Hypothalamus (tissue), 51 donors: ENCODE measurements around the gene CCDC141.
"Not testable (repeated sequence)": the region's sequence is repeated elsewhere in the genome, so short reads cannot be mapped to it uniquely, and the experiment has no call there.

ENCODE experiments used
- DNase-seq, 51 donors: peaks; one replicate each; lab custom pipeline; 2025; lab: John Stamatoyannopoulos, UW

The CCDC141 gene

DNA sequence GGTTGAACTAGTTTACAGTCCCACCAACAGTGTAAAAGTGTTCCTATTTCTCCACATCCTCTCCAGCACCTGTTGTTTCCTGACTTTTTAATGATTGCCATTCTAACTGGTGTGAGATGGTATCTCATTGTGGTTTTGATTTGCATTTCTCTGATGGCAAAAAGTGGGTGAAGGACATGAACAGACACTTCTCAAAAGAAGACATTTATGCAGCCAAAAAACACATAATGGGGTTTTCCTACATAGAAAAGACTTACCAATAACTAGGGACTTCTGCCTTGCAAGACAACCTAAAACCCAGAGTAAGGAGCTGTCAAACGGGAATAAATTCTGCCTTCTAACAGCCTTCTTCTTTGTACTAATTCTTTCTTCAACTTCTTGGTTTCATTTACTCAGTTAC, 4.3 kb downstream of the CCDC141 start:
- not testable (repeated sequence) for DNase-seq

DNA sequence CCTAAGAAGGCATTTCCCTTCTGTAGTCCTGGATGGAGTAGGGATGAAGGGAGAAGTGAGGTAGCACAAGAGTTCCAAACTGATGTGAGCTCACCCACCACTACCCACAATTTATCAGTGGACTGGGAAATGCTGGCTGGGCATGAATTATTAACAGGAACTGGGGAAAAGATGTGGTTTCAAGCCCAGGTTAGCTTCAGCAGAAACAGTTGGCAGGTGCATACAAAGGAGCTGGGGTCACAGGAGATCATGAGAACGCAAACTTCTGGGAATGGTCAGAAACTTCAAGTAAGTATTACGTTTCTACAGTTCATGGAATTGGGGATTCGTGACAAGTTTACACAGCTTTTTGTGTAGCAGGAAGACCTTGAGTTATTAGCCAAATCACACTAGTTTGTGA, 5.4 kb downstream of the CCDC141 start:
- no peak for DNase-seq

DNA sequence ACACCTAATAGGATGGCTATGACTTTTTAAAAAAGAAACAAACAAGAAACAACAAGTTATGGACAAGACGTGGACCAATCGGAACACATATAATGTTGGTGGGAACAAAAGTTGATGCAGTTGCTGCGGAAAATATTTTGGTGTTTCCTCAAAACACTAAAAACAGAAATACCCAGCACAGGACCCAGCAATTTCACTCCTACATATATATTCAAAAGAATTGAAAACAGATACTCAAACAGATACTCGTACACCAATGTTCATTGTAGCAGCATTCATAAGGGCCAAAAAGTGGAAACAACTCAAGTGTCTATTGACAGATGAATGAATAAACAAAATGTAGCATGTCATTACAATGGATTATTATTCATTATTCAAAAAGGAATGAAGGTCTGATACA, 12.1 kb downstream of the CCDC141 start:
- no peak for DNase-seq

DNA sequence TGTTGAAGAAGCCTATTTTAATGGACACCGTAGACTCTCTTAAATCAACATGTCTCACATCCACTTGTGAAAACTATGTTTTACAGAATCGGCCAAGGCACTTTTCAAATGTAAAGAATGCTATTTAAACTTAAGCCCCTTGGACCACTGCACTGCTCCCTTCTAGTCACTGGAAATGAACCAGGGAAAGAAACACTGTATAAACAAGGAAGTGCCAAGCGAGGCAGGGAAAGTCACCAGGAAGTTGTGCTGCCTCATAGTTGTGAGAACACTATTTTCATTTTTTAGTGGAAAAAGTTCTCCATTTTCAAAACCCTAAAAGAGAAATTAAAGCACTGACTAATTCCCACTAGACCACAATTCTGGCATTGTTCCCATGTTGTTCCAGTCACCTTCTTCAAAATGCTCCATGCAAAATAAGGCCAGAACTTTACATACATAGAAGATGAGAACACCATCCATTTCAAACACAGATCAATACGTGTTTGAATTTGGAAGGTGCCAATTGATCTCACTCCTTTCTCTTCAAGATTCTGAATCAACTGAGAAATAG, 13.5 kb downstream of the CCDC141 start:
- no peak for DNase-seq

DNA sequence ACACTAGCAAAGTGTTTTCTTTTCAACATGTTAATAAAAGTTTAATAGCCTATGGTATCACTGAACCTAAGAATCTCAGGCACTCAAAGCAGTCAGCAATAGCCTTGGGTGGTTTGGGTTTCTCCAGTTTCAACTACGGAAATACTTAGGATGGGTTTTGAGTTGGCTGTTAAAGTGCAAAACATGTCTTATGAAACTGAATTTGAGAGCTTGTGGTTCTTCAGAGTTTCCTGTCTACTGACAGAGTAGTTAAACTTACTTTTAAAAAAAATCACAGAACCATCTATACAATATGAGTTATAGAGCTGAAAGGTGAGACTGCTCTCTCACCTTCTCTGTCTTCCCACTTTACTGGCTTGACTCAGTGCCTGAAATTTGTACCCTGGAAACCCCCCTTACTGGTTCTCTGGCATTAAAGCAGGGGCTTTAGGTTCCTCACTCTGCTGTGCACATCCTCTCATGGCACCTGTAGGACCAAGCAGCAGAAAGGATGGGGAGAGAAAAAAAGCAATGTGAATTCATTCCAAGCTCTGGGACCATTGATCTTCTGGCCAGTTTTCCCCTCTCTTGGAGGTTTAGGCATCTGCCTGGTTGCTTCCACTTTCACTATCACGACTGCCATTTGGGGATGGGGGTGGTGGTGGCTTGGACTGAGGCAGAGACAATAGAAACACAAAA, 18.1 kb downstream of the CCDC141 start:
- DNase-seq = no peak

DNA sequence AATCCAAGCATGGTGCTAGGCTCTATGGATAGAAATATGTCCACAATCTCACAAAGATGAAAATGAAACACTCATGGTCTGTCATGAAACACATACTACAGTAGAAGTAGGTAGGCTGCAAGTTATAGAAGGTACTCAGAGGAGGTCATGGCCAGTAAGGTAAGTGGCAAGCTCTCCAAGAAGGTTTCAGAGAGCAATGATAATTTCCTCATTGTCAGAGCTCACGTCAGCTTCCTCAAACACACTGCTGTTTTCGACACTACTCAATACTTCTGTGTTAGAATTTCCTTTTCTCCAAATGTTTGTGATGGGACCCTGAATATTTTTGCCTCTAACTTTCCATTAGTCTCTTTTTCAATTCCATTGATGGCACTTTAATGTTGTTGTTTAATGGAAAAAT, 25.5 kb downstream of the CCDC141 start:
- no peak for DNase-seq

DNA sequence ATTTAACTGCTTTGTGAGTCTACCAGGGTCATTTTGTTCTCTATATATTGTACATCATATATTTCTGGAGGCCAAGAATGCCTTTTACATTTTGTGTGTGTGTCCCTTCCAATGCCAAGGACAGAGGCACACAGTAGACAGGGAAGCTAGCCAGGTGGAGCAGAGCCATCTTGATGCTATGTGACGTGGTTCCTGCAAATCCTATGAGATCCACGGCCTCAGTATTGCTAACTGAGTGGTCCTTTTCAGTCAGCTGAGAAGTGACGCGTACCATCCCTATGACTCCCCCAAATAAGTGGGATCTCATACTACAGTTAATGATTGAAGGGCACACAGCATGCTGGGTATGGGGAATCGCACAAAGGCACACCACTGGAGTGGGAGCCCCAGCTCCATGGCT, 27.3 kb downstream of the CCDC141 start:
- DNase-seq = no peak

DNA sequence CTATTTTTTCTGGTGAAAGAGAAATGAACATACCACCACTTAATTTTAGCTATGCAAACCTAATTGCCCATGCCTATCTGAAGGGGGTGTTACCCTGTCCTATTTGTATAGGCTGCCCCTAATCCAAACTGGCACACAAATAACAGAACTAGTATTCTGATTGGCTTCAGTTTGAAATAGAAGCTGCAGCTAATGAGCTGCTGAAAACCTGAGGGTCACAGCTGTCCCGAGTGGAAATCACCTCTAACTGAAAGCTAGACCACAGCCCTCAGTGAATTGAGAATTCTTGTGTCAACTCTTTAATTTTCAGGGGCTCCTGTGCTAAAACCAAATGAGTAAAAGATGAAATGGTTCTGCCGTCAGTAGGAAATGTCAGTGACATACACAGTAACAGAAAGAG, 28.7 kb downstream of the CCDC141 start:
- DNase-seq = no peak

DNA sequence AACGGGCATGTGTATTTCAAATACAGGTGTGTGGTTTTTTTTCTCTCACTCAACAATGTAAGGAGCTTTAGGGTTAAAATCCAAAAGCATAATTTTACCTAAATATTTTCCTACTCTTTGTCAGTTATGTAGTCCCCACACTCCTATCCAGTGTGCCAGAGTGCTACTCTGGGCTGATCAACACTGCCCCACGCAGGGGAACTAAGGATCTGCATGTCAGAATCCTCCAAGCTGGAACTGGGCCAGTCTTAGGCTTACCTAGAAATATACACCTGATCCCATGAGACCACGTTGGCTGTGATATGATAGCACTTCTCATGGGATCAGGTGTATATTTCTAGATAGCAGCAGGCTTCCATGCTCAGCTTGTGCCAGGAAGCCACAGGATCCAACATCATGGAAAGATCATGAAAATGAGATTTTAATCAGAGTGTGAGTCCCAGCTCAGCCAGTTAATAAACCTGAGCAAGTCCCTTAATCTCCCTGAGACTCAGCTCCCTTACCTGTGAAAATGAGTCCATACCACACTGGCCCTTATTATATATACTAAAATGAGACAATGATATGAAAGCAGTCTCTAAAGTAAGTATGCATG, 29.7 kb downstream of the CCDC141 start:
- DNase-seq = no peak

DNA sequence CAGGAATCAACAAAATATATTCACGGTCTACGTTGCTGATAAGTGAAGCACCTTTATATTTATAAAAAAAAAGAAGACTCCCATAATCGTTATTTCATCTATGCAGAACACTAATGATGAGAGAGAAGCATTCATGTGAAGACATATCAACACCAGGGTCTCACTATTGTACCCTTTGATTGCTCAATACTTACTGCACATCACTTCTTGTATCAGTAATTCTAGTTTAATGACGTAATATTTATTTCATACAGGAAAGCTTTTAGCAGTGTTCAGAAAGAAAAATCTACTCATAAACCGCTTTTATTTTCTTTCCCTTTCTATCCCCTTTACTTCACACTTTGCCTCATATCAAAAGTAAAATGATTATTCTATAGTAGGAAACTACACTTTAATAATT, 30.7 kb downstream of the CCDC141 start:
- no peak for DNase-seq

DNA sequence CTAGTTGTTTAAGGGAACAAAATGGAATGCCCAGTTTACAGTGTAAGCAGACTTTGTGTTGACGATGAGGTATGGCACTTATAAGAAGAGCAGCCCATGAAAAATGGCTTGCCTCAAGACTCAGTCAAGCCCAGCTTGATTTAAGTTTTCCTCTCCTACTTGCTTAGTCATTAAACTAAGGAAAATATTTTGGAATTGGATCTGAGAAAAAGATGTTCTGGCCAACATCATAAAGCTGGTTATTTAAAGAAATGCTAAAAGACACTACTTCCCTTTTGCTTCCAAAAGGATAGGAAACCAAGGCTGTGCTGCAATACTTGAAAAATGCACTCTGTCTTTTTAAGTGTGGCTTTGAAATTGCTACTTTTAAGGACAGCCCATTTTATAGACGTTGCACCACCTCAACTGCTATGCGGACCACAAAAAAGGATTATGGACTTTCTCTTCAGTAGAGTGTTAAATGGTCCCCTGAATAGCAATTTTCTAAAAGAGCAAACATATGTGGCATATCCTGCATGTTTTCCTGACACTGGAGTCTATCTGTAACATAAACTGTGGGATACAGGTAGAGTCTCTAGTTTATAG, 32.1 kb downstream of the CCDC141 start:
- DNase-seq = no peak

DNA sequence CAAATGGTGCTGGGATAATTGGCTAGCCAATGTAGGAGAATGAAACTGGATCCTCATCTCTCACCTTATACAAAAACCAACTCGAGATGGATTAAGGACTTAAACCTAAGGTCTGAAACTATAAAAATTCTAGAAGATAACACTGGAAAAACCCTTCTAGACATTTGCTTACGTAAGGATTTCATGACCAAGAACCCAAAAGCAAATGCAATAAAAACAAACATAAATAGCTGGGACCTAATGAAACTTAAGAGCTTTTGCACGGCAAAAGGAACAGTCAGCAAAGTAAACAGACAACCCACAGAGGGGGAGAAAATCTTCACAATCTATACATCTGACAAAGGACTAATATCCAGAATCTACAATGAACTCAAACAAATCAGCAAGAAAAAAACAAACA, 35.7 kb downstream of the CCDC141 start:
- not testable (repeated sequence) for DNase-seq

DNA sequence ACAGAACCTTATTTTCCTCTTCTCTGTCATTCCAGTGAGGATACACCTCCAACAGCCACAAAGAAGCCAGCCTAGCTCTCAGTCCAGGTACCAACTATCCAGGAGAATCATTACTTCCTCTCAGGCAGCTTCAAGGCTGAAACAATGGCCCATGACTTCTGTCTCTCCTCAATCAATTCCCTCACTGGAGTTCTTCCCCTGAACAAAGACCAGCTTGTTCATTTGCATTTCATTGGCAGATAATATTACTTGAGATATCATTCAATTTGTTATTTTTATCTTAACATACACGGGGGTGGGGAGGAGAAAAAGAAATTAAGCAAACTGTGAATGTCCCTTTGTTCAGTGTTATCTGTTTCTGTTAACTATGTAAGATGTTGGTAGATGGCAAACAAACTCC, 44.0 kb downstream of the CCDC141 start:
- no peak for DNase-seq

DNA sequence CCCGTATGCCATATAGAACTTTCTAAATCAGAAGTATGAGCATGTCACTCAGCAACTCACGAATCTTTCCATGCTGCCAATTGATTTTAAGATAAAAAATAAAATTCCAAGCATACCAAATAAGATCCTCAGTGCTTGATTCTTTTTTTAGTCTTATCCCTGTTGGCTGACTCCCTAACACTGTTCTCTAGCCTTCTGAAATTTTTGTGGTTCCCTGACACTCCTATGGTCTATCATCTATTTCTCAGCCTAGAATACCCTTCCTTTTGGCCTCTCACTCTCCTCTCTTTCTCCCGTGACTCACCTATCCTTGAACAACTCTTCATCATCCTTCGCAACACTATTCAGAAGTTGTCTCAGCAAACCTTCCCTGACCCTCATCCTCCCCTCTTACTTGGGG, 50.5 kb downstream of the CCDC141 start:
- DNase-seq = no peak

DNA sequence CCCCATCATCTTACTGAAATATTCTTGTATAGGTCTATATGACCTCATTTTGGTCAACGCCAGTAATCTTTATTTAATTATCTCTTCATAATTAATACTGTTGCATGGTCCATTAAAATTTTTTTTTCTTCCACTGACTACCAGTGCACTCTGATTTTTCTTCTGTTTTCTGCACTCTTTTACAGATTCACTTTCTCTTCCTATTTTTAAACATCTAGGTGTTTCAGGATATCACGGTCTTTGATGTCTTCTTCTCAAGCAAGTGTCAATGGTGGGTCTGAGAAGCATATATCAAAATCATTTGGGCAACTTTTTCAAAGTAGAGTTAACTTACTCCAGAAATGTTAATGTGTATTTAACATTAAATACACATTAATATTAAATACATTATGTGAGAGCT, 51.4 kb downstream of the CCDC141 start:
- DNase-seq = no peak

DNA sequence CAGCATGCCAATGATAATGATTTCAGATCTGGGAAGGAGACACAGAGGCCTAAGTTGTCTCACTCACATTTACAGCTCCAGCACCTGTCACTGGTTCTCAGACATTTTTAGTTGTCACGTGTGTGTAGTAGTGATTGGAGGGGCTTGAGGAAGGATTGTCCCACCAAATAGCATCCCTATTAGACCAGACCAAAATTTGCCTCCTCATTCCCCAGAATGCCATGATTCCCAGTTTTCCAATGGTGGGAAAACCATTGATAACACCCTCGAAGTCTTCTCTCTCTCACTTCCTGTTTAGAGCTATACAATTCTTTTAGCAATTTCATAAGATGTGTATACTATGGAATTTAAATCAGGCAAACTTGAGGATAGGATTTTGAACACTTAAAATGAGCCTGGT, 52.5 kb downstream of the CCDC141 start:
- DNase-seq = no peak

DNA sequence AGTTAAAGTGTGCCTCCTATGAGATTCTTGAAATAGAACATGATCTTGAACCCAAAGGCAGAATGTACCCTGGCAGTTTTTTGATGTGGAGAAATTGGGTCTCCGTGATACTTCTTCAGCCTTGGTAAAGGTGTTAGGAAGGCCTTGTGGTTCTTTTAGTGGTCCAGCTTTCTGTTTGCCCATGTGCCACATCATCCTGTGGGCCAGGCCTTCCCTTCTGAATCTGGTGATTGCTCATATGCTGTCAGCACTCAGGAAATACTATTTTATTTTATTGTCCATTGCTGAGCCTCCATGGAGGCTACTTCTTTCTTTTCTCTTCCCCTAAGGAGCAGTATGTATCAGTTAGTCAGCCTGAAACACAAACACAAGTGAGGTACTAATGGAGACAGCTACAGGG, 52.9 kb downstream of the CCDC141 start:
- DNase-seq = no peak

DNA sequence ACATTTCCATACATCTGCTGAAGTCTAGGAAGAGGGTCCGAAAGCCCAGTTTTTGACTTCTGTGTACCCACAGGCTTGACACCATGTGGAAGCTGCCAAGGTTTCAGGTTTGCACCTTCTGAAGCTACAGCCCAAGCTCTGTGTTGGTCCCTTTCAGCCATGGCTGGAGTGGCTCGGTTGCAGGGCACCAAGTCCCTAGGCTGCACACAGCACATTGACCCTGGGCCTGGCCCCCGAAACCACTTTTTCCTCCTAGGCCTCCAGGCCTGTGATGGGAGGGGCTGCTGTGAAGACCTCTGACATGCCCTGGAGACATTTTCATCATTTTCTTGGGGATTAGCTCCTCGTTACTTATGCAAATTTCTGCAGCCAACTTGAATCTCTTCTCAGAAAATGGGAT, 55.7 kb downstream of the CCDC141 start:
- DNase-seq = no peak

DNA sequence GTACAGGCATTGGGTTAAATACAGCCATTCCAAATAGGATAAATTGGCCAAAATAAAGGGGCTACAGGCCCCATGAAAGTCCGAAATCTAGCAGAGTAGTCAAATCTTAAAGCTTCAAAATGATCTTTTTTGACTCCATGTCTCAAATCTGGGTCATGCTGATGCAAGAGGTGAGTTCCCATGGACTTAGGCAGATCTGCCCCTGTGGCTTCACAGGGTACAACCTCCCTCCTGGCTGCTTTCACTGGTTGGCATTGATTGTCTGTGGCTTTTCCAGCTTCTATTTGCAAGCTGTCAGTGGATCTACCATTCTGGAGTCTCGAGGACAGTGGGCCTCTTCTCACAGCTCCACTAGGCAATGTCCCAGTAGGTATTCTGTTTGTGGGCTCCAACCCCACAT, 56.1 kb downstream of the CCDC141 start:
- DNase-seq = no peak

DNA sequence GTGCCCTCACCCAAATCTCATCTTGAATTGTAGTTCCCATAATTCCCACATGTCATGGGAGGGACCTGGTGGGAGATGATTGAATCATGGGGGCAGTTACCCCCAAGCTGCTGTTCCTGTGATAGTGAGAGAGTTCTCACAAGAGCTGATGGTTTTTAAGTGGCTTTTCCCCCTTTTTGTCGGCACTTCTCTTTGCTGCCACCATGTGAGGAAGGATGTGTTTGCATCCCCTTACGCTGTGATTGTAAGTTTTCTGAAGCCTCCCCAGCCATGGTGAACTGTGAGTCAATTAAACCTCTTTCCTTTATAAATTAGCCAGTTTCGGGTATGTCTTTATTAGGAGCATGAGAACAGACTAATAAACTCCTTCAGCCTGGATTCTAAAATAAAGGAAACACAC, 57.2 kb downstream of the CCDC141 start:
- DNase-seq = not testable (repeated sequence)

DNA sequence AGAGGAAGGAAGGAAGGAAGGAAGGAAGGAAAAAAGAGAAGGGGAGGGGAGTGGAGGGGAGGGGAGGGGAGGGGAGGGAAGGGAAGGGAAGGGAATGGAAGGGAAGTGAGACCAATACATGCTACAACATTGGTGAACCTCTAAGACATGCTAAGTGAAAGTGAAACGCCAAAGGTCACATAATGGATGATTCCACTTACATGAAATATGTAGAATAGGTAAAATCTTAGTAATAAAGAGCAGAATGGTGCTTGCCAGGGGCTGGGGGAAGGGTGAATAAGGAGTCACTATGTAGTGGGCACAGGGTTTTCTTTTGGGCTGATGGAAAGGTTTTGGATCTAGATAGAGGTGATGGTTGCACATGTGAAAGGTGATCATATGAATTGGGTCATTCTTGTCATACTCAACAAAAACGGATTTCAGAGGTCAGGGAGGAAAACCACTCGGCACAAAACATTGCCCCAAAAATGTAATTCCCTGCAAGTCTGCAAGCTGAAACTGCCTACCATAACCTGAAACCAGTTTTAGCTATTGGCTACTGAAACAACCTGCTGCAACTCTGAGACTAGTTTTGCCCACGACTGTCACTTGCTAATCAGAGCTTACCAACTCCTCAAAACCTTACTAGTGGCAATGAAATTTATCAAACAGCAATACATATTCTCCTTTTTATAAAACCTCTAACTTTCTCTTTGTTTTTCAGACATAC, 59.2 kb downstream of the CCDC141 start:
- no peak for DNase-seq

DNA sequence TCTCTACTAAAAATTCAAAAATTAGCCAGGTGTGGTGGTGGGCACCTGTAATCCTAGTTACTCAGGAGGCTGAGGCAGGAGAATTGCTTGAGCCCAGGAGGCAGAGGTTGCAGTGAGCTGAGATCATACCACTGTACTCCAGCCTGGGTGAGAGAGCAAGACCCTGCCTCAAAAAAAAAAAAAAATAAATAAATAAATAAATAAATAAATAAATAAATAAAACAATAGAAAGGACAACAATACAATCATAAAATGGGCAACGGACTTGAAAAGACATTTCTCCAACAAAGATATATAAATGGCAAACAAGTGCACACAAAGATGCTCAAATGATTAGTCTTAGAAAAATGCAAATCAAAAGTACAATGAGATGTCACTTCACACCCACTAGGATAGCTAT, 60.5 kb downstream of the CCDC141 start:
- not testable (repeated sequence) for DNase-seq
